Suprapubic skin (tissue), 4 donors: Measurements from ENCODE around the gene LPP.

ENCODE experiments used
- POLR2A ChIP-seq, 2 donors: fragments of 450-650 bp; IDR thresholded peaks; one replicate each; pipeline ENCODE4 v1.6.1; 2017; ENCODE audit warnings: antibody characterized with exemption in 2 of 2, mild to moderate bottlenecking in 2 of 2, moderate library complexity in 2 of 2
- POLR2AphosphoS5 ChIP-seq, 3 donors: sonication (generic); formaldehyde crosslinking; IDR thresholded peaks; one replicate each; pipeline ENCODE4 v1.6.1; 2017; ENCODE audit warnings: antibody characterized with exemption in 3 of 3

- TF ChIP-seq POLR2A (IDR thresholded peaks at IDR 0.05): no peak
- TF ChIP-seq POLR2AphosphoS5 (IDR thresholded peaks at IDR 0.05): no peak
Observed at GRCh38 chr3:188337232-188337631, 183.3 kb downstream of the LPP start.
